Fibroblast of villous mesenchyme (primary cell): ENCODE results near the gene LGALS9. TPM values are rescaled to one million over a fixed set of nuclear protein-coding genes. Genes with fewer than 3 reads are reported as not detected.
A peak's percentile ranks its signal among the peaks of the same experiment; 100 is the strongest.
"Not testable (repeated sequence)": the region's sequence is repeated elsewhere in the genome, so short reads cannot be mapped to it uniquely, and the experiment has no call there.

Experiments used
- DNase-seq: peaks from one replicate; pipeline ENCODE4 v3.0.0-alpha.2; 2010; ENCODE audit warnings: low read depth
- H3K4me3 ChIP-seq: 2 replicates; pipeline ENCODE4 v1.5.1; 2011; ENCODE audit warnings: low read depth, mild to moderate bottlenecking, low read length
- CTCF ChIP-seq: IDR thresholded peaks from 2 replicates; pipeline ENCODE4 v1.5.1; 2012; ENCODE audit warnings: low read depth, mild to moderate bottlenecking, low read length; ENCODE audit not compliant: insufficient read depth
- total RNA-seq: library from RNA; depleted of rRNA; stranded (reverse); fragments of >200 nt; gene quantifications from 2 replicates; pipeline ENCODE4 v1.2.3, GENCODE V29; 2012

Gene LGALS9
- total RNA-seq, 1 donor: 1.7 TPM

GRCh38 chr17:27634026-27634335 lies 3.0 kb downstream of the LGALS9 start:
- DNase-seq: peak; percentile 64
- no peak for TF ChIP-seq CTCF
- no peak overlapping the region for H3K4me3 ChIP-seq

- no peak for DNase-seq
- no peak for TF ChIP-seq CTCF
- H3K4me3 ChIP-seq: no peak overlapping the region
These were observed 3.8 kb downstream of the LGALS9 start for GRCh38 chr17:27634776-27635175.

GRCh38 chr17:27635275-27635823 lies 4.4 kb downstream of the LGALS9 start:
- TF ChIP-seq CTCF: no peak
- DNase-seq: no peak
- no peak overlapping the region for H3K4me3 ChIP-seq

GRCh38 chr17:27636005-27636520 lies 5.1 kb downstream of the LGALS9 start:
- DNase-seq, H3K4me3 ChIP-seq: not testable (repeated sequence)

GRCh38 chr17:27637818-27638217 lies 6.8 kb downstream of the LGALS9 start:
- not testable (repeated sequence) for H3K4me3 ChIP-seq, DNase-seq

GRCh38 chr17:27638415-27638914 lies 7.5 kb downstream of the LGALS9 start:
- not testable (repeated sequence) for DNase-seq, H3K4me3 ChIP-seq

GRCh38 chr17:27640790-27641189 lies 9.8 kb downstream of the LGALS9 start:
- no peak for DNase-seq
- no peak for TF ChIP-seq CTCF
- no peak overlapping the region for H3K4me3 ChIP-seq

- TF ChIP-seq CTCF: no peak
- H3K4me3 ChIP-seq: no peak overlapping the region
- DNase-seq: no peak
These were observed 13.6 kb downstream of the LGALS9 start for GRCh38 chr17:27644586-27644985.

- not testable (repeated sequence) for DNase-seq, H3K4me3 ChIP-seq
These were observed 14.6 kb downstream of the LGALS9 start for GRCh38 chr17:27645621-27646020.
